ENCODE data around the gene PRR15. TPM values are rescaled to one million over a fixed set of nuclear protein-coding genes. Genes with fewer than 3 reads are reported as not detected.

The PRR15 gene
- total and polyA plus RNA-seq, 2 of the 13 experiments (the other 11 are each of a cell fraction or from before 2014, with no cell fraction given): 2.3 to 7.8 TPM

- TF ChIP-seq CSRNP1 (CRISPR knock-in tag; IDR thresholded peaks at IDR 0.05) (no peak), SNAPC4 (CRISPR knock-in tag; IDR thresholded peaks at IDR 0.05) (no peak), TFDP2 (CRISPR knock-in tag; IDR thresholded peaks at IDR 0.05) (peak; percentile 51), NPAS2 (CRISPR knock-in tag; IDR thresholded peaks at IDR 0.05; ENCODE audit: borderline replicate concordance) (no peak), ZNF317 (CRISPR knock-in tag; IDR thresholded peaks at IDR 0.05) (no peak), ZNF850 (CRISPR knock-in tag; conservative IDR thresholded peaks at IDR 0.05) (no peak), HMG20A (CRISPR knock-in tag; IDR thresholded peaks at IDR 0.05; ENCODE audit: borderline replicate concordance) (no peak), ZNF343 (CRISPR knock-in tag; IDR thresholded peaks at IDR 0.05) (no peak), TFDP1 (CRISPR knock-in tag; IDR thresholded peaks at IDR 0.05; ENCODE audit: borderline replicate concordance) (peak; percentile 70; the same call in 1 of the 2 replicates), HDAC2 (CRISPR knock-in tag; IDR thresholded peaks at IDR 0.05) (0 out of 2 replicates have a peak, but pooled peaks have one; percentile 35), PBX2 (CRISPR knock-in tag; IDR thresholded peaks at IDR 0.05) (no peak), RAD21 (CRISPR knock-in tag; IDR thresholded peaks at IDR 0.05) (peak; percentile 44; the same call in 1 of the 2 replicates), ZKSCAN5 (CRISPR knock-in tag; IDR thresholded peaks at IDR 0.05) (no peak), DDIT3 (CRISPR knock-in tag; IDR thresholded peaks at IDR 0.05) (no peak), ZNF7 (CRISPR knock-in tag; IDR thresholded peaks at IDR 0.05) (no peak), PHB2 (IDR thresholded peaks at IDR 0.05; ENCODE audit: partially characterized antibody) (no peak), KLF9 (CRISPR knock-in tag; IDR thresholded peaks at IDR 0.05; ENCODE audit: low read depth) (no peak), POLR2AphosphoS2 (IDR thresholded peaks at IDR 0.05; ENCODE audit: low read depth, low read length) (no peak), FOSL2 (CRISPR knock-in tag; IDR thresholded peaks at IDR 0.05) (peak; percentile 41), ZMYM4 (CRISPR knock-in tag; IDR thresholded peaks at IDR 0.05) (no peak)
These were observed 45.8 kb downstream of the PRR15 start (continued) for GRCh38 chr7:29609162-29610037.
